ENCODE results near the gene RBM27. TPM values are rescaled to one million over a fixed set of nuclear protein-coding genes. Genes with fewer than 3 reads are reported as not detected.

The RBM27 gene
- total RNA-seq, 1 experiment from 2014 or later, result 32.6 TPM

DNA sequence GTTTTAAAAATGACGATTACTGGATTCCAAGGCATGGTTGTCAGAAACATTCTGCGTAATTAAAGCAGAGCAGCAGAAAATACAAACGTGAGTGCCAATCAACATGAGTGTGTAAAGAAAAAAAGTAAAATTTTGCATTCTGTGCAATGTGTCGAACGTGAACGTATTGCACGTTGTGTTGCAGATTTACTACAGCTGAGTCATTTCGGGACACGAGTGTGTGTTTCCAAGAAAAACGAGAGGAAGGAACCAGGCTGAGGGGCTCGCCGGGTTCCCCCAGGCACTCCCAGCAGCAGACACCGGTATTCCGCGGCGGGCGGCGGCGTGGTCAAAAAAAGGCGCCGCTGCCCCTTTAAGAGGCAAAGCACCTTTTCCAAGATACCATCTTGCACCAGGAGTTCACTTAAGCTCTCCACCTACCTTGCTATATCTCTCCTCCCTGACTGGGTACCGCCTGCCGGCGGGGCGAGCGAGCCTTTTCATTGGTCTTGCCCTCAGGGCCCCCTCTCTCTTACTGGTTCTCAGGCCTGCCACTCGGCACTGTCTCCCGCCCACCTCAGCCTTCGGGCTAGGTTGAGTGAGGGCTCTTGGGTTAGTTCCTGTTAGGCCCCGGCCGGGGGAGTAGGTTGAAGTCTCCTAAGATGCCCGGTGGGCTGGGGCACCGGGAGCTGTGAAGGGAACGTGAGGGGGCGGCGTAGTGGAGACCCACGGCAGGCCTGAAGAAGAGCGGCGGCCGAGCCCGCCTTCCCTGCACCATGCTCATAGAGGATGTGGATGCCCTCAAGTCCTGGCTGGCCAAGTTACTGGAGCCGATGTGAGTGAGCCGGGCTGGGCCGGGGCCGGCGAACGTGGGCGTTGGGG lies at the start of gene RBM27 (continued):
- TF ChIP-seq, protein P1, sequence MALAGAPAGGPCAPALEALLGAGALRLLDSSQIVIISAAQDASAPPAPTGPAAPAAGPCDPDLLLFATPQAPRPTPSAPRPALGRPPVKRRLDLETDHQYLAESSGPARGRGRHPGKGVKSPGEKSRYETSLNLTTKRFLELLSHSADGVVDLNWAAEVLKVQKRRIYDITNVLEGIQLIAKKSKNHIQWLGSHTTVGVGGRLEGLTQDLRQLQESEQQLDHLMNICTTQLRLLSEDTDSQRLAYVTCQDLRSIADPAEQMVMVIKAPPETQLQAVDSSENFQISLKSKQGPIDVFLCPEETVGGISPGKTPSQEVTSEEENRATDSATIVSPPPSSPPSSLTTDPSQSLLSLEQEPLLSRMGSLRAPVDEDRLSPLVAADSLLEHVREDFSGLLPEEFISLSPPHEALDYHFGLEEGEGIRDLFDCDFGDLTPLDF (CRISPR knock-in tag; IDR thresholded peaks at IDR 0.05), result no peak
- TF ChIP-seq, protein P2, sequence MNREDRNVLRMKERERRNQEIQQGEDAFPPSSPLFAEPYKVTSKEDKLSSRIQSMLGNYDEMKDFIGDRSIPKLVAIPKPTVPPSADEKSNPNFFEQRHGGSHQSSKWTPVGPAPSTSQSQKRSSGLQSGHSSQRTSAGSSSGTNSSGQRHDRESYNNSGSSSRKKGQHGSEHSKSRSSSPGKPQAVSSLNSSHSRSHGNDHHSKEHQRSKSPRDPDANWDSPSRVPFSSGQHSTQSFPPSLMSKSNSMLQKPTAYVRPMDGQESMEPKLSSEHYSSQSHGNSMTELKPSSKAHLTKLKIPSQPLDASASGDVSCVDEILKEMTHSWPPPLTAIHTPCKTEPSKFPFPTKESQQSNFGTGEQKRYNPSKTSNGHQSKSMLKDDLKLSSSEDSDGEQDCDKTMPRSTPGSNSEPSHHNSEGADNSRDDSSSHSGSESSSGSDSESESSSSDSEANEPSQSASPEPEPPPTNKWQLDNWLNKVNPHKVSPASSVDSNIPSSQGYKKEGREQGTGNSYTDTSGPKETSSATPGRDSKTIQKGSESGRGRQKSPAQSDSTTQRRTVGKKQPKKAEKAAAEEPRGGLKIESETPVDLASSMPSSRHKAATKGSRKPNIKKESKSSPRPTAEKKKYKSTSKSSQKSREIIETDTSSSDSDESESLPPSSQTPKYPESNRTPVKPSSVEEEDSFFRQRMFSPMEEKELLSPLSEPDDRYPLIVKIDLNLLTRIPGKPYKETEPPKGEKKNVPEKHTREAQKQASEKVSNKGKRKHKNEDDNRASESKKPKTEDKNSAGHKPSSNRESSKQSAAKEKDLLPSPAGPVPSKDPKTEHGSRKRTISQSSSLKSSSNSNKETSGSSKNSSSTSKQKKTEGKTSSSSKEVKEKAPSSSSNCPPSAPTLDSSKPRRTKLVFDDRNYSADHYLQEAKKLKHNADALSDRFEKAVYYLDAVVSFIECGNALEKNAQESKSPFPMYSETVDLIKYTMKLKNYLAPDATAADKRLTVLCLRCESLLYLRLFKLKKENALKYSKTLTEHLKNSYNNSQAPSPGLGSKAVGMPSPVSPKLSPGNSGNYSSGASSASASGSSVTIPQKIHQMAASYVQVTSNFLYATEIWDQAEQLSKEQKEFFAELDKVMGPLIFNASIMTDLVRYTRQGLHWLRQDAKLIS (CRISPR knock-in tag; IDR thresholded peaks at IDR 0.05; ENCODE audit: borderline replicate concordance), result no peak
- TF ChIP-seq ZNF671 (CRISPR knock-in tag; IDR thresholded peaks at IDR 0.05) (no peak), ZNF416 (CRISPR knock-in tag; IDR thresholded peaks at IDR 0.05) (no peak), ESRRA (CRISPR knock-in tag; IDR thresholded peaks at IDR 0.05; ENCODE audit: borderline replicate concordance) (no peak), TP53 (CRISPR knock-in tag; IDR thresholded peaks at IDR 0.05) (0 out of 2 replicates have a peak, but pooled peaks have one; percentile 49), ZNF396 (CRISPR knock-in tag; IDR thresholded peaks at IDR 0.05; ENCODE audit: borderline replicate concordance) (no peak), EMX1 (CRISPR knock-in tag; IDR thresholded peaks at IDR 0.05) (no peak), RORB (CRISPR knock-in tag; IDR thresholded peaks at IDR 0.05) (no peak), JUN (CRISPR knock-in tag; IDR thresholded peaks at IDR 0.05) (no peak), NFE2L1 (CRISPR knock-in tag; IDR thresholded peaks at IDR 0.05) (no peak), CBFB (CRISPR knock-in tag; IDR thresholded peaks at IDR 0.05; ENCODE audit: low read depth) (0 out of 2 replicates have a peak, but pooled peaks have one; percentile 40)
- TF ChIP-seq, protein P3, sequence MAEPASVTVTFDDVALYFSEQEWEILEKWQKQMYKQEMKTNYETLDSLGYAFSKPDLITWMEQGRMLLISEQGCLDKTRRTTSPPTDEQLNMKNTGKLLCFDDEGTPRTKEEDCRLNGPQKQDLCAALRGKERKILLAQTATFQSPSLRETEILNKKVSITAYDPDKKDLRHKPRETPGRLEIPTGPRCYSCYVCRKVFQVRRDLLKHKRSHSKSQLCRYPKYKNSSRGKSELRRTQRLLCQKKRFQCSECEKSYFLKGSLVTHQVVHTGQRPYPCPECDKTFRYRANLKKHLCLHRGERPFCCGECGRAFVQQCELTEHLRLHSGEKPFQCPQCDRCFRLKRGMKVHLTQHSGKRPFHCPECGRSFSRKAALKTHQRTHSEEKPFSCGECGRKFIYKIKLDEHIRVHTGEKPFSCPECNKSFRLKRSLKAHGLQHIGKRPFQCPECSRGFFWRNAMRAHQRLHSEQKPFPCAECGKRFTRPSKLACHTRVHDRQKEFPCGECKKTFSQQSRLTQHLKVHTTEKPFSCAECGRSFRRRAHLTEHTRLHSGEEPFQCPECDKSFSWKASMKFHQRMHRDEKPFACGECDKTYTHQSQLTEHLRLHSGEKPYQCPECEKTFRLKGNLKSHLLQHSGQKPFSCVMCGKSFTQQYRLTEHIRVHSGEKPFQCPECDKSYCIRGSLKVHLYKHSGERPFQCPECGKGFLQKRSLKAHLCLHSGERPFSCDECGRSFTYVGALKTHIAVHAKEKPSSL (CRISPR knock-in tag; conservative IDR thresholded peaks at IDR 0.05), result no peak
- TF ChIP-seq, protein P4, sequence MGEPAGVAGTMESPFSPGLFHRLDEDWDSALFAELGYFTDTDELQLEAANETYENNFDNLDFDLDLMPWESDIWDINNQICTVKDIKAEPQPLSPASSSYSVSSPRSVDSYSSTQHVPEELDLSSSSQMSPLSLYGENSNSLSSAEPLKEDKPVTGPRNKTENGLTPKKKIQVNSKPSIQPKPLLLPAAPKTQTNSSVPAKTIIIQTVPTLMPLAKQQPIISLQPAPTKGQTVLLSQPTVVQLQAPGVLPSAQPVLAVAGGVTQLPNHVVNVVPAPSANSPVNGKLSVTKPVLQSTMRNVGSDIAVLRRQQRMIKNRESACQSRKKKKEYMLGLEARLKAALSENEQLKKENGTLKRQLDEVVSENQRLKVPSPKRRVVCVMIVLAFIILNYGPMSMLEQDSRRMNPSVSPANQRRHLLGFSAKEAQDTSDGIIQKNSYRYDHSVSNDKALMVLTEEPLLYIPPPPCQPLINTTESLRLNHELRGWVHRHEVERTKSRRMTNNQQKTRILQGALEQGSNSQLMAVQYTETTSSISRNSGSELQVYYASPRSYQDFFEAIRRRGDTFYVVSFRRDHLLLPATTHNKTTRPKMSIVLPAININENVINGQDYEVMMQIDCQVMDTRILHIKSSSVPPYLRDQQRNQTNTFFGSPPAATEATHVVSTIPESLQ (CRISPR knock-in tag; IDR thresholded peaks at IDR 0.05), result no peak
- TF ChIP-seq, protein P5, sequence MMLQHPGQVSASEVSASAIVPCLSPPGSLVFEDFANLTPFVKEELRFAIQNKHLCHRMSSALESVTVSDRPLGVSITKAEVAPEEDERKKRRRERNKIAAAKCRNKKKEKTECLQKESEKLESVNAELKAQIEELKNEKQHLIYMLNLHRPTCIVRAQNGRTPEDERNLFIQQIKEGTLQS (CRISPR knock-in tag; conservative IDR thresholded peaks at IDR 0.05), result no peak
- TF ChIP-seq, protein P6, sequence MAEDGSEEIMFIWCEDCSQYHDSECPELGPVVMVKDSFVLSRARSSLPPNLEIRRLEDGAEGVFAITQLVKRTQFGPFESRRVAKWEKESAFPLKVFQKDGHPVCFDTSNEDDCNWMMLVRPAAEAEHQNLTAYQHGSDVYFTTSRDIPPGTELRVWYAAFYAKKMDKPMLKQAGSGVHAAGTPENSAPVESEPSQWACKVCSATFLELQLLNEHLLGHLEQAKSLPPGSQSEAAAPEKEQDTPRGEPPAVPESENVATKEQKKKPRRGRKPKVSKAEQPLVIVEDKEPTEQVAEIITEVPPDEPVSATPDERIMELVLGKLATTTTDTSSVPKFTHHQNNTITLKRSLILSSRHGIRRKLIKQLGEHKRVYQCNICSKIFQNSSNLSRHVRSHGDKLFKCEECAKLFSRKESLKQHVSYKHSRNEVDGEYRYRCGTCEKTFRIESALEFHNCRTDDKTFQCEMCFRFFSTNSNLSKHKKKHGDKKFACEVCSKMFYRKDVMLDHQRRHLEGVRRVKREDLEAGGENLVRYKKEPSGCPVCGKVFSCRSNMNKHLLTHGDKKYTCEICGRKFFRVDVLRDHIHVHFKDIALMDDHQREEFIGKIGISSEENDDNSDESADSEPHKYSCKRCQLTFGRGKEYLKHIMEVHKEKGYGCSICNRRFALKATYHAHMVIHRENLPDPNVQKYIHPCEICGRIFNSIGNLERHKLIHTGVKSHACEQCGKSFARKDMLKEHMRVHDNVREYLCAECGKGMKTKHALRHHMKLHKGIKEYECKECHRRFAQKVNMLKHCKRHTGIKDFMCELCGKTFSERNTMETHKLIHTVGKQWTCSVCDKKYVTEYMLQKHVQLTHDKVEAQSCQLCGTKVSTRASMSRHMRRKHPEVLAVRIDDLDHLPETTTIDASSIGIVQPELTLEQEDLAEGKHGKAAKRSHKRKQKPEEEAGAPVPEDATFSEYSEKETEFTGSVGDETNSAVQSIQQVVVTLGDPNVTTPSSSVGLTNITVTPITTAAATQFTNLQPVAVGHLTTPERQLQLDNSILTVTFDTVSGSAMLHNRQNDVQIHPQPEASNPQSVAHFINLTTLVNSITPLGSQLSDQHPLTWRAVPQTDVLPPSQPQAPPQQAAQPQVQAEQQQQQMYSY (CRISPR knock-in tag; IDR thresholded peaks at IDR 0.05), result no peak
- TF ChIP-seq, protein P7, sequence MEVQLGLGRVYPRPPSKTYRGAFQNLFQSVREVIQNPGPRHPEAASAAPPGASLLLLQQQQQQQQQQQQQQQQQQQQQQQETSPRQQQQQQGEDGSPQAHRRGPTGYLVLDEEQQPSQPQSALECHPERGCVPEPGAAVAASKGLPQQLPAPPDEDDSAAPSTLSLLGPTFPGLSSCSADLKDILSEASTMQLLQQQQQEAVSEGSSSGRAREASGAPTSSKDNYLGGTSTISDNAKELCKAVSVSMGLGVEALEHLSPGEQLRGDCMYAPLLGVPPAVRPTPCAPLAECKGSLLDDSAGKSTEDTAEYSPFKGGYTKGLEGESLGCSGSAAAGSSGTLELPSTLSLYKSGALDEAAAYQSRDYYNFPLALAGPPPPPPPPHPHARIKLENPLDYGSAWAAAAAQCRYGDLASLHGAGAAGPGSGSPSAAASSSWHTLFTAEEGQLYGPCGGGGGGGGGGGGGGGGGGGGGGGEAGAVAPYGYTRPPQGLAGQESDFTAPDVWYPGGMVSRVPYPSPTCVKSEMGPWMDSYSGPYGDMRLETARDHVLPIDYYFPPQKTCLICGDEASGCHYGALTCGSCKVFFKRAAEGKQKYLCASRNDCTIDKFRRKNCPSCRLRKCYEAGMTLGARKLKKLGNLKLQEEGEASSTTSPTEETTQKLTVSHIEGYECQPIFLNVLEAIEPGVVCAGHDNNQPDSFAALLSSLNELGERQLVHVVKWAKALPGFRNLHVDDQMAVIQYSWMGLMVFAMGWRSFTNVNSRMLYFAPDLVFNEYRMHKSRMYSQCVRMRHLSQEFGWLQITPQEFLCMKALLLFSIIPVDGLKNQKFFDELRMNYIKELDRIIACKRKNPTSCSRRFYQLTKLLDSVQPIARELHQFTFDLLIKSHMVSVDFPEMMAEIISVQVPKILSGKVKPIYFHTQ (CRISPR knock-in tag; IDR thresholded peaks at IDR 0.05), result no peak
